IMR-90 (cell line): ENCODE results near the gene AGBL1. TPM values are rescaled to one million over a fixed set of nuclear protein-coding genes. Genes with fewer than 3 reads are reported as not detected.

ENCODE experiments used
- ATAC-seq: fragments of 200-7000 bp; cut with Tn5 transposase; 2 replicates; pipeline ENCODE4 v1.9.1; 2020; ENCODE audit warnings: low read depth, mild to moderate bottlenecking, moderate library complexity
- BruUV-seq: library from RNA; stranded (reverse); fragments of 400-500 nt; replicated peaks from 2 replicates; lab custom pipeline; 2021; lab: Mats Ljungman, UMichigan
- CTCF ChIA-PET: fragments of 300-600 bp; formaldehyde crosslinking; extraction: SDS; loops from one replicate; lab custom pipeline; 2021; ENCODE audit warnings: antibody characterized with exemption; lab: Yijun Ruan, JAX
- POLR2A ChIA-PET: fragments of 300-600 bp; sonication (Branson Sonifier 250); formaldehyde crosslinking; loops from one replicate; lab custom pipeline; 2022; ENCODE audit warnings: antibody characterized with exemption; ENCODE audit not compliant: unreplicated experiment; lab: Charles Lee
- DNase-seq: peaks from one replicate; pipeline ENCODE4 v3.0.0; 2013
- H2AFZ ChIP-seq: replicated peaks from 2 replicates; pipeline ENCODE3; 2013; ENCODE audit warnings: low read length, mild to moderate bottlenecking; ENCODE audit not compliant: poor library complexity
- H2AK5ac ChIP-seq: 2 replicates; pipeline ENCODE4 v1.6.1; 2013; ENCODE audit warnings: low read depth, low read length, inconsistent platforms
- H2AK9ac ChIP-seq: replicated peaks from 2 replicates; pipeline ENCODE3; 2013; ENCODE audit warnings: mild to moderate bottlenecking, low read depth, low read length, moderate library complexity; ENCODE audit not compliant: poor library complexity
- H2BK120ac ChIP-seq: 2 replicates; pipeline ENCODE4 v1.6.1; 2013; ENCODE audit warnings: low read depth, low read length, inconsistent platforms
- H2BK15ac ChIP-seq: 3 replicates; pipeline ENCODE4 v1.6.1; 2013; ENCODE audit warnings: low read depth, low read length, inconsistent platforms
- H2BK20ac ChIP-seq: 2 replicates; pipeline ENCODE4 v1.6.1; 2013; ENCODE audit warnings: low read depth, mild to moderate bottlenecking, inconsistent platforms, low read length, moderate library complexity
- H2BK5ac ChIP-seq: 2 replicates; pipeline ENCODE4 v1.6.1; 2013; ENCODE audit warnings: mild to moderate bottlenecking, low read depth, low read length, inconsistent platforms; ENCODE audit not compliant: poor library complexity, severe bottlenecking
- H3K14ac ChIP-seq: replicated peaks from 2 replicates; pipeline ENCODE4 v1.6.1; 2013; ENCODE audit warnings: low read depth, low read length, inconsistent platforms
- H3K18ac ChIP-seq: 2 replicates; pipeline ENCODE4 v1.6.1; 2013; ENCODE audit warnings: low read depth, low read length, control low read depth
- H3K23ac ChIP-seq: 2 replicates; pipeline ENCODE4 v1.6.1; 2013; ENCODE audit warnings: low read depth, low read length, inconsistent platforms
- H3K27ac ChIP-seq: 2 replicates; pipeline ENCODE4 v1.5.1; 2013; ENCODE audit warnings: mild to moderate bottlenecking, control low read depth, low read length; ENCODE audit not compliant: insufficient read depth
- H3K27me3 ChIP-seq: 2 replicates; pipeline ENCODE4 v1.6.1; 2013; ENCODE audit warnings: low read length; ENCODE audit not compliant: control insufficient read depth, insufficient read depth
- H3K36me3 ChIP-seq: 2 replicates; pipeline ENCODE4 v1.6.1; 2013; ENCODE audit warnings: low read length, mixed read lengths; ENCODE audit not compliant: control insufficient read depth, insufficient read depth
- H3K4ac ChIP-seq: 2 replicates; pipeline ENCODE4 v1.6.1; 2013; ENCODE audit warnings: low read depth, low read length, inconsistent platforms
- H3K4me1 ChIP-seq: 2 replicates; pipeline ENCODE4 v1.6.1; 2013; ENCODE audit warnings: low read length, mixed read lengths; ENCODE audit not compliant: control insufficient read depth, insufficient read depth
- H3K4me2 ChIP-seq: 2 replicates; pipeline ENCODE4 v1.6.1; 2013; ENCODE audit warnings: low read depth, mild to moderate bottlenecking, control low read depth, low read length, moderate library complexity
- H3K4me3 ChIP-seq: 2 replicates; pipeline ENCODE4 v1.5.1; 2013; ENCODE audit warnings: low read depth, mild to moderate bottlenecking, control low read depth, low read length, moderate library complexity; ENCODE audit not compliant: insufficient read depth
- H3K56ac ChIP-seq: 2 replicates; pipeline ENCODE4 v1.6.1; 2013; ENCODE audit warnings: low read length, inconsistent platforms; ENCODE audit not compliant: insufficient read depth; ENCODE audit errors: extremely low read depth
- H3K79me1 ChIP-seq, 2 experiments: 2 replicates each; pipeline ENCODE4 v1.6.1; 2013; ENCODE audit warnings: low read length in 2 of 2, inconsistent platforms in 1 of 2, low read depth in 1 of 2
- H3K9ac ChIP-seq: 2 replicates; pipeline ENCODE4 v1.6.1; 2013; ENCODE audit warnings: low read depth, low read length, control low read depth
- H3K9me1 ChIP-seq: 2 replicates; pipeline ENCODE4 v1.6.1; 2013; ENCODE audit warnings: low read length, inconsistent platforms; ENCODE audit not compliant: insufficient read depth
- H3K9me3 ChIP-seq: 2 replicates; pipeline ENCODE4 v1.6.1; 2013; ENCODE audit warnings: low read length; ENCODE audit not compliant: control insufficient read depth, insufficient read depth
- H4K20me1 ChIP-seq: 2 replicates; pipeline ENCODE4 v1.6.1; 2013; ENCODE audit warnings: low read length, inconsistent platforms; ENCODE audit not compliant: insufficient read depth
- H4K5ac ChIP-seq: 2 replicates; pipeline ENCODE4 v1.6.1; 2013; ENCODE audit warnings: mild to moderate bottlenecking, low read depth, low read length, control low read depth
- H4K8ac ChIP-seq, 2 experiments: 2 replicates each; pipeline ENCODE4 v1.6.1; 2013; ENCODE audit warnings: low read depth in 2 of 2, low read length in 2 of 2, control low read depth in 1 of 2, inconsistent platforms in 1 of 2
- H4K91ac ChIP-seq: 2 replicates; pipeline ENCODE4 v1.6.1; 2013; ENCODE audit warnings: low read depth, low read length, inconsistent platforms; ENCODE audit not compliant: insufficient read depth
- BHLHE40 ChIP-seq: fragments of 150-350 bp; IDR thresholded peaks from 2 replicates; pipeline ENCODE4 v1.6.1; 2016; ENCODE audit warnings: mild to moderate bottlenecking, low read depth, low read length
- CEBPB ChIP-seq: IDR thresholded peaks from 2 replicates; pipeline ENCODE4 v1.6.1; 2012; ENCODE audit warnings: low read depth, low read length, improper control_type of control experiment
- ELK1 ChIP-seq: fragments of 150-350 bp; IDR thresholded peaks from 2 replicates; pipeline ENCODE4 v1.6.1; 2016; ENCODE audit warnings: low read depth, mild to moderate bottlenecking, low read length, moderate library complexity, borderline replicate concordance
- FOS ChIP-seq: fragments of 150-350 bp; IDR thresholded peaks from 2 replicates; pipeline ENCODE4 v1.6.1; 2016; ENCODE audit warnings: low read depth, low read length
- MAFK ChIP-seq: IDR thresholded peaks from 2 replicates; pipeline ENCODE4 v1.6.1; 2012; ENCODE audit warnings: low read depth, low read length, improper control_type of control experiment
- MAZ ChIP-seq: IDR thresholded peaks from 2 replicates; pipeline ENCODE4 v1.6.1; 2012; ENCODE audit warnings: low read depth, mild to moderate bottlenecking, low read length, improper control_type of control experiment, moderate library complexity, borderline replicate concordance
- MXI1 ChIP-seq: IDR thresholded peaks from 2 replicates; pipeline ENCODE4 v1.6.1; 2012; ENCODE audit warnings: low read depth, mild to moderate bottlenecking, low read length, moderate library complexity, borderline replicate concordance
- NFE2L2 ChIP-seq: fragments of 150-350 bp; IDR thresholded peaks from 2 replicates; pipeline ENCODE4 v1.6.1; 2016; ENCODE audit warnings: low read depth, mild to moderate bottlenecking, low read length
- POLR2A ChIP-seq: IDR thresholded peaks from 2 replicates; pipeline ENCODE4 v1.6.1; 2012; ENCODE audit warnings: mild to moderate bottlenecking, low read depth, low read length
- RAD21 ChIP-seq: IDR thresholded peaks from 2 replicates; pipeline ENCODE4 v1.6.1; 2012; ENCODE audit warnings: low read length, improper control_type of control experiment
- RCOR1 ChIP-seq: IDR thresholded peaks from 2 replicates; pipeline ENCODE4 v1.6.1; 2012; ENCODE audit warnings: mild to moderate bottlenecking, low read length, improper control_type of control experiment; ENCODE audit not compliant: insufficient replicate concordance
- SMC3 ChIP-seq: fragments of 150-350 bp; IDR thresholded peaks from 2 replicates; pipeline ENCODE4 v1.6.1; 2016; ENCODE audit warnings: low read depth, mild to moderate bottlenecking, antibody characterized with exemption, low read length, moderate library complexity
- USF2 ChIP-seq: fragments of 150-350 bp; IDR thresholded peaks from 2 replicates; pipeline ENCODE4 v1.6.1; 2017; ENCODE audit warnings: mild to moderate bottlenecking, antibody characterized with exemption, low read length, low read depth
- WGBS, 2 experiments: methylation state at CpG; one replicate each; pipeline versions ENCODE4 v1.1.5 to v1.1.7; 2013; ENCODE audit warnings: missing lambda C conversion rate in 2 of 2; ENCODE audit not compliant: insufficient read length in 1 of 2; ENCODE audit errors: extremely low coverage in 2 of 2; 5-methylcytosine and 5-hydroxymethylcytosine counted together
- dilution Hi-C: fragments of 300-500 bp; cut with HindIII; formaldehyde crosslinking; loops from one replicate; pipeline ENCODE4 v1.14.3; 2018; ENCODE audit warnings: low sequenced_read_pairs; ENCODE audit not compliant: unreplicated experiment
- in situ Hi-C: fragments of 300-500 bp; cut with MboI; formaldehyde crosslinking; loops from 3 replicates; pipeline ENCODE4 v1.14.3; 2019; ENCODE audit warnings: low sequenced_read_pairs, inconsistent platforms, mixed read lengths
- intact Hi-C: fragments of 100-400 bp; cut with micrococcal nuclease; formaldehyde crosslinking; loops from 2 replicates; pipeline ENCODE4 v1.10.0; 2022
- polyA plus RNA-seq, 3 experiments: library from polyadenylated mRNA; depleted of rRNA; stranded (reverse); fragments of >200 nt; gene quantifications; 2 replicates each; pipeline ENCODE4 v1.2.3, GENCODE V29; 2012; ENCODE audit warnings: low replicate concordance in 1 of 3
- total RNA-seq: library from RNA; depleted of rRNA; stranded (reverse); fragments of >200 nt; gene quantifications from 2 replicates; pipeline ENCODE4 v1.2.3, GENCODE V29; 2012
- TF ChIP-seq, protein P1 (sequence below): conservative IDR thresholded peaks from 2 replicates; pipeline ENCODE4 v1.5.1; 2012; ENCODE audit warnings: mild to moderate bottlenecking, low read depth, low read length, improper control_type of control experiment

Gene AGBL1
- total and polyA plus RNA-seq, 2 of the 4 experiments (the other 2 are of a cell fraction) = not detected

GRCh38 chr15:86059851-86060250 is 19.8 kb upstream of the AGBL1 start:
- H2AFZ ChIP-seq = no peak overlapping the region
- no peaks in the 10 kb centered on the region for H3K9me1 ChIP-seq
- WGBS, 2 experiments = no CpG with 5 or more reads among the region's 4 CpGs
- DNase-seq (no peak), ATAC-seq (no peak)
- TF ChIP-seq POLR2A = no peak
- TF ChIP-seq, protein P1, sequence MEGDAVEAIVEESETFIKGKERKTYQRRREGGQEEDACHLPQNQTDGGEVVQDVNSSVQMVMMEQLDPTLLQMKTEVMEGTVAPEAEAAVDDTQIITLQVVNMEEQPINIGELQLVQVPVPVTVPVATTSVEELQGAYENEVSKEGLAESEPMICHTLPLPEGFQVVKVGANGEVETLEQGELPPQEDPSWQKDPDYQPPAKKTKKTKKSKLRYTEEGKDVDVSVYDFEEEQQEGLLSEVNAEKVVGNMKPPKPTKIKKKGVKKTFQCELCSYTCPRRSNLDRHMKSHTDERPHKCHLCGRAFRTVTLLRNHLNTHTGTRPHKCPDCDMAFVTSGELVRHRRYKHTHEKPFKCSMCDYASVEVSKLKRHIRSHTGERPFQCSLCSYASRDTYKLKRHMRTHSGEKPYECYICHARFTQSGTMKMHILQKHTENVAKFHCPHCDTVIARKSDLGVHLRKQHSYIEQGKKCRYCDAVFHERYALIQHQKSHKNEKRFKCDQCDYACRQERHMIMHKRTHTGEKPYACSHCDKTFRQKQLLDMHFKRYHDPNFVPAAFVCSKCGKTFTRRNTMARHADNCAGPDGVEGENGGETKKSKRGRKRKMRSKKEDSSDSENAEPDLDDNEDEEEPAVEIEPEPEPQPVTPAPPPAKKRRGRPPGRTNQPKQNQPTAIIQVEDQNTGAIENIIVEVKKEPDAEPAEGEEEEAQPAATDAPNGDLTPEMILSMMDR = no peak
- no peak for TF ChIP-seq MXI1
- no peak for TF ChIP-seq RCOR1
- no peak for TF ChIP-seq BHLHE40
- TF ChIP-seq RAD21 = no peak
- no peak for TF ChIP-seq MAFK
- TF ChIP-seq CEBPB = no peak
- no peak for TF ChIP-seq ELK1
- no peak for TF ChIP-seq NFE2L2
- no peak for TF ChIP-seq MAZ
- no peak for TF ChIP-seq SMC3
- no peak for TF ChIP-seq USF2
- TF ChIP-seq FOS = no peak
- H3K4me2 ChIP-seq = no peak overlapping the region
- no TSS peak for BruUV-seq
- no peak overlapping the region for H2BK20ac ChIP-seq
- no peak overlapping the region for H3K56ac ChIP-seq
- ChIA-PET CTCF (no interaction called here), POLR2A (no interaction called here)
- H3K9ac ChIP-seq = no peak overlapping the region
- no peaks in the 10 kb centered on the region for H3K79me1 ChIP-seq
- H3K4me1 ChIP-seq = no peaks in the 10 kb centered on the region
- H3K18ac ChIP-seq = no peak overlapping the region
- H2BK5ac ChIP-seq = no peak overlapping the region
- no peak overlapping the region for H2BK15ac ChIP-seq
- H4K91ac ChIP-seq = no peak overlapping the region
- H3K14ac ChIP-seq = no peak overlapping the region
- no peak overlapping the region for H2AK5ac ChIP-seq
- H3K36me3 ChIP-seq = no peaks in the 10 kb centered on the region
- no peaks in the 10 kb centered on the region for H4K20me1 ChIP-seq
- H4K5ac ChIP-seq = no peak overlapping the region
- peaks cover 27% of the 10 kb centered on the region for H3K9me3 ChIP-seq
- no peak overlapping the region for H2AK9ac ChIP-seq
- H4K8ac ChIP-seq = no peak overlapping the region
- dilution Hi-C loops (no loop called here), in situ Hi-C loops (no loop called here), intact Hi-C loops (no loop called here)
- no peak overlapping the region for H3K23ac ChIP-seq
- no peak overlapping the region for H2BK120ac ChIP-seq
- H3K4me3 ChIP-seq = no peak overlapping the region
- no peak overlapping the region for H3K4ac ChIP-seq
- no peaks in the 10 kb centered on the region for H3K27me3 ChIP-seq
- no peak overlapping the region for H3K27ac ChIP-seq
